Measurements from ENCODE around the gene CYP11A1. TPM values are rescaled to one million over a fixed set of nuclear protein-coding genes. Genes with fewer than 3 reads are reported as not detected.

CYP11A1 gene
- total RNA-seq, 4 donors from 2014 or later: 0.67 to 3.7 (median 2.7) TPM

- no peaks in the 10 kb centered on the region for H3K36me3 ChIP-seq
Measured at GRCh38 chr15:74312445-74313007, 54.9 kb downstream of the CYP11A1 start.

GRCh38 chr15:74311734-74312444, 55.6 kb downstream of the CYP11A1 start:
- TF ChIP-seq CTCF (IDR thresholded peaks at IDR 0.05) (peak in 1 of 4 experiments; percentile 31), POLR2AphosphoS5 (IDR thresholded peaks at IDR 0.05) (no peak)
- Histone ChIP-seq H3K9me3 (no peaks in the 10 kb centered on the region), H3K27ac (no peak overlapping the region), H3K27me3 (peaks cover 70% of the 10 kb centered on the region), H3K36me3 (no peaks in the 10 kb centered on the region), H3K4me1 (peaks cover 0 to 23% (median 0%) of the 10 kb centered on the region in 3 donors), H3K4me3 (no peak overlapping the region)
- WGBS, 2 donors (ENCODE audit: low coverage in 1 of 2): 46 to 62% methylated on average over 7 of the region's 13 CpGs
- no peak for ATAC-seq

More at GRCh38 chr15:74312445-74313007, 54.9 kb downstream of the CYP11A1 start:
- H3K27ac ChIP-seq: no peak overlapping the region
- peaks cover 63% of the 10 kb centered on the region for H3K27me3 ChIP-seq
- H3K9me3 ChIP-seq: no peaks in the 10 kb centered on the region
- TF ChIP-seq POLR2A (IDR thresholded peaks at IDR 0.05) (no peak), CTCF (IDR thresholded peaks at IDR 0.05) (no peak), POLR2AphosphoS5 (IDR thresholded peaks at IDR 0.05) (no peak), EP300 (IDR thresholded peaks at IDR 0.05) (no peak)
- ATAC-seq: no peak
- no peak overlapping the region for H3K4me3 ChIP-seq
- 67 to 69% methylated on average over 8 to 9 of the region's 9 CpGs for WGBS, 2 donors (ENCODE audit: low coverage in 1 of 2)
- peaks cover 0 to 29% (median 6%) of the 10 kb centered on the region in 3 donors for H3K4me1 ChIP-seq

- Histone ChIP-seq H3K4me1 (no peaks in the 10 kb centered on the region), H3K36me3 (no peaks in the 10 kb centered on the region), H3K27me3 (peaks cover 82% of the 10 kb centered on the region), H3K9me3 (no peaks in the 10 kb centered on the region), H3K27ac (no peak overlapping the region), H3K4me3 (no peak overlapping the region)
- 0% methylated on average over 1 to 2 of the region's 19 CpGs for WGBS, 2 donors (ENCODE audit: low coverage in 1 of 2)
- peak; percentile 56 for ATAC-seq
- no peak for TF ChIP-seq POLR2A (IDR thresholded peaks at IDR 0.05)
- peak in 3 of 4 experiments; percentile 48 to 79 (median 65) for TF ChIP-seq CTCF (IDR thresholded peaks at IDR 0.05)
- TF ChIP-seq EP300 (IDR thresholded peaks at IDR 0.05): no peak
Measured at GRCh38 chr15:74307827-74308811, 59.3 kb downstream of the CYP11A1 start.

GRCh38 chr15:74306781-74307217, 60.6 kb downstream of the CYP11A1 start:
- H3K4me1 ChIP-seq: no peaks in the 10 kb centered on the region
- no peak for ATAC-seq
- H3K36me3 ChIP-seq: no peaks in the 10 kb centered on the region
- 50 to 72% methylated on average over 4 to 8 of the region's 10 CpGs for WGBS, 2 donors (ENCODE audit: low coverage in 1 of 2)
- H3K4me3 ChIP-seq: no peak overlapping the region
- TF ChIP-seq CTCF (IDR thresholded peaks at IDR 0.05) (no peak), POLR2AphosphoS5 (IDR thresholded peaks at IDR 0.05) (no peak), EP300 (IDR thresholded peaks at IDR 0.05) (no peak), POLR2A (IDR thresholded peaks at IDR 0.05) (no peak)
- H3K27ac ChIP-seq: no peak overlapping the region
- no peaks in the 10 kb centered on the region for H3K9me3 ChIP-seq
- H3K27me3 ChIP-seq: peaks cover 84% of the 10 kb centered on the region

Measured in gastroesophageal sphincter (tissue), 4 donors.